Activated naive CD4-positive, alpha-beta T cell treated with anti-CD3 and anti-CD28 coated beads, Interleukin-2, amount 10 ng/mL, durations not matched to agents 7 days and 5 days (primary cell): Measurements from ENCODE around the gene RBL1.
A peak's percentile ranks its signal among the peaks of the same experiment; 100 is the strongest.
"Not testable (repeated sequence)": the region's sequence is repeated elsewhere in the genome, so short reads cannot be mapped to it uniquely, and the experiment has no call there.

Experiments used
- CTCF ChIA-PET: fragments of 350-600 bp; sonication (Branson Sonifier 250); formaldehyde crosslinking; loops from one replicate; lab custom pipeline; 2021; ENCODE audit warnings: antibody characterized with exemption; lab: Charles Lee
- DNase-seq: peaks from one replicate; pipeline ENCODE4 v3.0.0-alpha.2; 2020
- H3K27ac Mint-ChIP-seq: one replicate; pipeline ENCODE4 v1.8.0; 2021; ENCODE audit warnings: mild to moderate bottlenecking, moderate library complexity, mixed read lengths
- H3K27me3 Mint-ChIP-seq: one replicate; pipeline ENCODE4 v1.8.0; 2021; ENCODE audit warnings: mild to moderate bottlenecking, mixed read lengths
- H3K36me3 Mint-ChIP-seq: one replicate; pipeline ENCODE4 v1.8.0; 2021; ENCODE audit warnings: mixed read lengths
- H3K4me1 Mint-ChIP-seq: one replicate; pipeline ENCODE4 v1.8.0; 2021; ENCODE audit warnings: mixed read lengths
- H3K4me3 Mint-ChIP-seq: one replicate; pipeline ENCODE4 v1.8.0; 2021; ENCODE audit warnings: mild to moderate bottlenecking, moderate library complexity, mixed read lengths
- H3K9me3 Mint-ChIP-seq: one replicate; pipeline ENCODE4 v1.8.0; 2021; ENCODE audit warnings: mixed read lengths

Gene RBL1

GRCh38 chr20:37102571-37102970, 6.8 kb upstream of the RBL1 start:
- Mint-ChIP-seq H3K9me3 (no peaks in the 10 kb centered on the region), H3K27ac (no peak overlapping the region), H3K4me1 (no peaks in the 10 kb centered on the region), H3K36me3 (no peaks in the 10 kb centered on the region), H3K27me3 (peaks cover 11% of the 10 kb centered on the region), H3K4me3 (no peak overlapping the region)
- no peak for DNase-seq
- CTCF ChIA-PET = no interaction called here

GRCh38 chr20:37096415-37097041, 731 bp upstream of the RBL1 start:
- peak overlapping the region; percentile 99 for H3K27ac Mint-ChIP-seq
- DNase-seq = no peak
- no peaks in the 10 kb centered on the region for H3K9me3 Mint-ChIP-seq
- H3K27me3 Mint-ChIP-seq = peaks cover 18% of the 10 kb centered on the region
- H3K4me1 Mint-ChIP-seq = peaks cover 43% of the 10 kb centered on the region
- peak overlapping the region; percentile 98 for H3K4me3 Mint-ChIP-seq
- H3K36me3 Mint-ChIP-seq = peaks cover 26% of the 10 kb centered on the region
- CTCF ChIA-PET = interaction anchor here (1.3 kb wide), 2 partner anchors 88 to 95 kb away, joined by 5 read pairs; no protein-coding TSS in a partner anchor

- Mint-ChIP-seq H3K36me3 (peaks cover 30% of the 10 kb centered on the region), H3K9me3 (no peaks in the 10 kb centered on the region), H3K27me3 (peaks cover 12% of the 10 kb centered on the region), H3K4me3 (peak overlapping the region; percentile 98), H3K27ac (peak overlapping the region; percentile 99), H3K4me1 (peaks cover 54% of the 10 kb centered on the region)
- peak; percentile 71 for DNase-seq
- CTCF ChIA-PET = interaction anchor here (0.6 to 1.6 kb wide), 9 partner anchors 13 to 321 kb away, joined by 3 to 9 read pairs (median 4); partner anchors contain the start of genes DSN1, MROH8 and RPN2
These were observed 644 bp downstream of the RBL1 start for GRCh38 chr20:37095108-37095598.

GRCh38 chr20:37090407-37090806, 5.4 kb downstream of the RBL1 start:
- Mint-ChIP-seq H3K27ac (no peak overlapping the region), H3K4me3 (no peak overlapping the region), H3K27me3 (no peaks in the 10 kb centered on the region), H3K36me3 (peaks cover 51% of the 10 kb centered on the region), H3K9me3 (no peaks in the 10 kb centered on the region), H3K4me1 (peaks cover 52% of the 10 kb centered on the region)
- DNase-seq = no peak
- CTCF ChIA-PET = no interaction called here

GRCh38 chr20:37081717-37082289, 14.0 kb downstream of the RBL1 start:
- peaks cover 34% of the 10 kb centered on the region for H3K4me1 Mint-ChIP-seq
- H3K27me3 Mint-ChIP-seq = no peaks in the 10 kb centered on the region
- DNase-seq = peak; percentile 60
- peak overlapping the region; percentile 79 for H3K27ac Mint-ChIP-seq
- peaks cover 48% of the 10 kb centered on the region for H3K36me3 Mint-ChIP-seq
- H3K9me3 Mint-ChIP-seq = no peaks in the 10 kb centered on the region
- no peak overlapping the region for H3K4me3 Mint-ChIP-seq
- CTCF ChIA-PET = interaction anchor here (1.0 to 1.2 kb wide), 3 partner anchors 13 to 74 kb away, joined by 3 to 8 read pairs (median 5); no protein-coding TSS in a partner anchor

- Mint-ChIP-seq H3K4me3 (no peak overlapping the region), H3K9me3 (peaks cover 5% of the 10 kb centered on the region), H3K27me3 (no peaks in the 10 kb centered on the region), H3K36me3 (peaks cover 56% of the 10 kb centered on the region), H3K27ac (no peak overlapping the region), H3K4me1 (peaks cover 60% of the 10 kb centered on the region)
- CTCF ChIA-PET = no interaction called here
- no peak for DNase-seq
These were observed 18.8 kb downstream of the RBL1 start for GRCh38 chr20:37077009-37077408.

- H3K27me3 Mint-ChIP-seq = no peaks in the 10 kb centered on the region
- H3K36me3 Mint-ChIP-seq = peaks cover 58% of the 10 kb centered on the region
- no peak for DNase-seq
- H3K4me1 Mint-ChIP-seq = peaks cover 60% of the 10 kb centered on the region
- H3K27ac Mint-ChIP-seq = no peak overlapping the region
- CTCF ChIA-PET = no interaction called here
- no peak overlapping the region for H3K4me3 Mint-ChIP-seq
- H3K9me3 Mint-ChIP-seq = peaks cover 5% of the 10 kb centered on the region
These were observed 19.7 kb downstream of the RBL1 start for GRCh38 chr20:37075932-37076685.

- CTCF ChIA-PET = interaction anchor here (1.0 kb wide), 1 partner anchor 56 kb away, joined by 3 read pairs; no protein-coding TSS in a partner anchor
- Mint-ChIP-seq H3K27ac (peak overlapping the region; percentile 93), H3K27me3 (no peaks in the 10 kb centered on the region), H3K36me3 (peaks cover 48% of the 10 kb centered on the region), H3K4me1 (peaks cover 48% of the 10 kb centered on the region), H3K9me3 (peaks cover 5% of the 10 kb centered on the region), H3K4me3 (no peak overlapping the region)
- peak; percentile 36 for DNase-seq
These were observed 23.3 kb downstream of the RBL1 start for GRCh38 chr20:37072293-37073196.

- Mint-ChIP-seq H3K4me1 (peaks cover 43% of the 10 kb centered on the region), H3K9me3 (peaks cover 5% of the 10 kb centered on the region), H3K4me3 (peak overlapping the region; percentile 10), H3K36me3 (peaks cover 50% of the 10 kb centered on the region), H3K27me3 (no peaks in the 10 kb centered on the region), H3K27ac (peak overlapping the region; percentile 93)
- CTCF ChIA-PET = no interaction called here
- DNase-seq = peak; percentile 54
These were observed 24.3 kb downstream of the RBL1 start for GRCh38 chr20:37071481-37071911.

GRCh38 chr20:37069563-37069962, 26.2 kb downstream of the RBL1 start:
- CTCF ChIA-PET = not testable (repeated sequence)

GRCh38 chr20:37066168-37066567, 29.6 kb downstream of the RBL1 start:
- DNase-seq = no peak
- Mint-ChIP-seq H3K36me3 (peaks cover 38% of the 10 kb centered on the region), H3K27me3 (no peaks in the 10 kb centered on the region), H3K27ac (no peak overlapping the region), H3K4me3 (no peak overlapping the region), H3K9me3 (no peaks in the 10 kb centered on the region), H3K4me1 (peaks cover 4% of the 10 kb centered on the region)
- CTCF ChIA-PET = no interaction called here

More at GRCh38 chr20:37069563-37069962, 26.2 kb downstream of the RBL1 start:
- H3K27ac Mint-ChIP-seq, H3K27me3 Mint-ChIP-seq, H3K4me3 Mint-ChIP-seq, DNase-seq, H3K9me3 Mint-ChIP-seq: not testable (repeated sequence)
- H3K4me1 Mint-ChIP-seq = peaks cover 36% of the 10 kb centered on the region
- peaks cover 57% of the 10 kb centered on the region for H3K36me3 Mint-ChIP-seq

GRCh38 chr20:37055276-37055675, 40.5 kb downstream of the RBL1 start:
- H3K4me3 Mint-ChIP-seq = no peak overlapping the region

GRCh38 chr20:37053230-37053950, 42.4 kb downstream of the RBL1 start:
- Mint-ChIP-seq H3K4me1 (peaks cover 3% of the 10 kb centered on the region), H3K27ac (peak overlapping the region; percentile 31), H3K4me3 (no peak overlapping the region), H3K27me3 (no peaks in the 10 kb centered on the region), H3K36me3 (peaks cover 71% of the 10 kb centered on the region), H3K9me3 (no peaks in the 10 kb centered on the region)
- DNase-seq = no peak
- CTCF ChIA-PET = no interaction called here

More at GRCh38 chr20:37055276-37055675, 40.5 kb downstream of the RBL1 start:
- Mint-ChIP-seq H3K27me3 (no peaks in the 10 kb centered on the region), H3K4me1 (peaks cover 3% of the 10 kb centered on the region), H3K36me3 (peaks cover 71% of the 10 kb centered on the region), H3K27ac (no peak overlapping the region), H3K9me3 (no peaks in the 10 kb centered on the region)
- CTCF ChIA-PET = interaction anchor here (0.7 kb wide), 1 partner anchor 36 kb away, joined by 3 read pairs; no protein-coding TSS in a partner anchor
- DNase-seq = no peak
